Stimulated activated naive CD4-positive, alpha-beta T cell (primary cell): ENCODE data around the gene CEND1.
A peak's percentile ranks its signal among the peaks of the same experiment; 100 is the strongest.

Experiments
- DNase-seq, 6 experiments: peaks; one replicate each; lab custom pipeline; 2025; lab: John Stamatoyannopoulos, UW

The CEND1 gene

DNA sequence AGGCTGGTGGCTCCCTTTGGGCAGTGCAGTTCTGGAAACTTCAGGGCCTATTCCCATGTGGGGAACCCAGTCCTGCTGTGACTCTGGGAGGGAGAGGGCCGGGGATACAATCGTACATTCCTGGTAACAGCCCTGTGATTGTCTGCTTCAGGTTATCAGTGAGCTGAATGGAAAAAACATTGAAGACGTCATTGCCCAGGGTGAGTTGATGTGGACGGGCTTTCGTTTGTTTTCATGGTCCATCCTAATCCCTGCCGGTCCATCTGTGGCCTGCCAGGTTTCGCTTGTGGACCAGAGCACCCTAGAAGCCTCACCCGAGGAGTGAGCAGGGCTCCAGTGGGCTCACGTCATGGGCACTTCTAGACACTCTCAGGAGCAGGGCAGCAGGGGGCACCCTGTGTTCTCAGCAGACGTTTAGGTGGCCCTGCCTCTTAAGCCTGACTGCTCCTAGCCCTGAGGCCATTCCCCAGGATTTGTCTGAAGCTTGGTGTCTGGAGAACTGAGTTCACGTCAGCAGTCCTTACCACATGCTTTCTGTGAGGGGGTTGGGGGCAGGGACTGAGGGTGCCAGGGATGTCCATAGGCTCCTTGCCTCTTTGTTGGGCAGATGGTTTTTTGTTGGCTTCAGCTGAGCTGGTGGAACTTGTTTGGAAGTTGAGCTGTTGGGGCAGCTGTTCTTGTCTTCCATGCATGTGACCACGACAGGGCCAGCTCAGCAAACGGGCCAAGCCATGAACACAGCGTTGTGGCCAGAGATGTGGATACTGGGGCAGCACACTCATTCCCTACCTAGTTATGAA is 21.8 kb upstream of the CEND1 start:
- no peak for DNase-seq

DNA sequence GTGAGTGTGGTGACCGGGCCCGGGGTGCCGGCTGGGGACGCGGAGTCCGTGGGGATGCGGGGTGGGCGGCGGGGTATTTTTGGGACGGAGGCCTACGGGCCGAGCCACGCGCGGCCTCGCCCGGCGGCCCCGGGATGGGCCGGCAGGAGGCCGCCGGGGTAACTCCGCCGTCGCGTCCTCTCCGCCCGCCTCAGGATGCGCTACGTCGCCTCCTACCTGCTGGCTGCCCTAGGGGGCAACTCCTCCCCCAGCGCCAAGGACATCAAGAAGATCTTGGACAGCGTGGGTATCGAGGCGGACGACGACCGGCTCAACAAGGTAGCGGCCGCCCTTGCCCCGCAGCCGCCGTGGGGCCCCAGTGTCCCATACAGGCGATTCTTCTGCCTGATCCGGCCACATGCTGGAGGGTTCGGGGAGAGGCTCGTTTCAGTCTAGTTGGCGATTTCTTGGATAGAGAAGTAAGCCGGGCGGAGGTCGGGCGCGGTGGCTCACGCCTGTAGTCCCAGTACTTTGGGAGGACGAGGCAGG is 20.2 kb upstream of the CEND1 start:
- DNase-seq = no peak

DNA sequence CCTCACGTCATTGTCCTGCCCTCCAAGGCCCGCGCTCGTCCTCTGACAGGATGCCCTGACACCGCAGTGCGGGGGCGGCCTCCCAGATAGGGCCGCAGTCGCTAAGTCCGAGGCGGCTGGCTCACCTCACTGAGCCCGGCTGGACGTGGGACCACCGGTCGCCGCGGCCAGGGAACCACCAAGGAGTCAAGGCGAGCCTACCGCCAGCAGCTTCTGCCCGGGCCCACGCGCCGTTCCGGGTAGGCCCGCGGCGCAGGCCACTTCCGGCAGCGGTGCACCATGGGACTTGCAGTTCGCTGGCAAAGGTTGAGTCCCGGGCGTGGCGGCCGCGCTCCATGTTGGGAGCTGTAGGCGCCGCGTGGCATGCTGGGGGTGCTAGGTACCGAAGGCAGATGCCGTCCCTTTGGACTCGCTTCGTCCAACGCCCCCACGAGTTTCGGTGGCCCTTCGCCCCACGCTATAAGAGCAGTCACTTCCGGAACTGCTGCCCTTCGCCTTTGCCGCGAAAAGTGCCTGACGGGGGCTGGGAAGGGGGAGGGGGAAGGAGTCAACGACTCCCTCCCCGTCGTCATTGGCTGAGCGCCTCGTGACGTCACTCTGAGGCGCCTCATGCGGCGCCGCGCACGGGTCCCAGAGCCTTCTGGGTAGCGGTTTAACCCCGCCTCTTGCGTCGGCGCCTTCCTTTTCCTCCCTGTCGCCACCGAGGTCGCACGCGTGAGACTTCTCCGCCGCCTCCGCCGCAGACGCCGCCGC is 19.6 kb upstream of the CEND1 start, which contains the start of gene RPLP2:
Gene RPLP2 (plus strand): TSS at position 681 of the 753 bp plus-strand sequence. CDS start 268 bp downstream, outside the sequence.
- DNase-seq = peak; percentile 93 to 100 (median 98)

DNA sequence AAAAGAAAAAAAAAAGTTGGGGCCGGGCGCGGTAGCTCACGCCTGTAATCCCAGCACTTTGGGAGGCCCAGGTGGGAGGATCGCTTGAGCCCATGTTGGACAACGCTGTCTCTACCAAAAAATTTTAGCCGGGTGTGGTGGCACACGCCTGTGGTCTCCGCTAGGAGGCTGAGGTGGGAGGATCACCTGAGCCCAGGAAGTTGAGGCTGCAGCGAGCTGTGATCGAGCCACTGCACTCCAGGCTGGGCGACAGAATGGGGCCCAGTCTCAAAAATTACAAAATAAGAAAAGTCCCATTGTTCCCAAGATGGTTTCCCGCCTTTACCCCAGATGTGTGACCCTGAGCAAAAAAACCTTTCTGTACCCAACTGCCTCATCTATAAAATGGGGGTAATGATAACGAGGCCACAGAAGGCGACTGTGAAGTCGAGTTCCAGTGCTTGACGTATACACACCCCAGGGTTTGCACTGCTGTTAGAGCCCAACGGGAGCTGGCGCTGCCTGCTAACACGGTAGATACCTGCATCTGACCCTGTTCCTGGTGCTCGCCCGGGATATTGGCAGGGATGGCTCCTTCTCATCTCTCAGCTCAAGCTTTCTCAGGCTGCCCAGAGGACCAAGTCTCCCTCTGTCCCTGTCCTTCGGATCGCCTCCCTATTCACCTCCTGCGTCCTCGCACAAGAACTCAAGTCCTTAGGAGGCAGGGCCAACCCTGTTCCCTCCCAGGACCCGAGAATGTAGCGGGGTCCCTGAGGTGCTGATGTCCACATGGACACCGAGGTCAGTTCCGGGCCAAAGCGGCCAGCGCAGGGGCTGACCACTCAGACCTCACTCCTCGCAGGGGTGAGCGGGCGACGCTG is 18.8 kb upstream of the CEND1 start:
- DNase-seq = no peak

DNA sequence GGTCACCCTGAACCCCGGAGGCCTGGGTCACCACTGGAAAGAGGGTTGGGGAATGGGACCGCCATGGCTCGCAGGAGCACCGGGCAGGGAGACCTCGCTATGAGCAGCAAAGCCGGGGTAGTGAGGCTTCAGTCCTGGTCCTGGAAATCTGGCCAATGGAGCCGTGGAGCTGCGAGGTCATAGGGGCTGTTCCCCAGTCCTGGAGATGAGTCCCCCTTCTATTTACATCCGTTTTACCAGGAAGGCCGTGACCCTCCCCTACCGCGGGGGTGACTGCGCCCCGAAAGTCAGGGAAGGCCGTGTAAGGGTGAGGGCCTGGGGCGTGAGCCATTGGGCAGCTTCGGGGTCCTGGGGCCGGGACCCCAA is 14.7 kb upstream of the CEND1 start:
- DNase-seq = no peak

DNA sequence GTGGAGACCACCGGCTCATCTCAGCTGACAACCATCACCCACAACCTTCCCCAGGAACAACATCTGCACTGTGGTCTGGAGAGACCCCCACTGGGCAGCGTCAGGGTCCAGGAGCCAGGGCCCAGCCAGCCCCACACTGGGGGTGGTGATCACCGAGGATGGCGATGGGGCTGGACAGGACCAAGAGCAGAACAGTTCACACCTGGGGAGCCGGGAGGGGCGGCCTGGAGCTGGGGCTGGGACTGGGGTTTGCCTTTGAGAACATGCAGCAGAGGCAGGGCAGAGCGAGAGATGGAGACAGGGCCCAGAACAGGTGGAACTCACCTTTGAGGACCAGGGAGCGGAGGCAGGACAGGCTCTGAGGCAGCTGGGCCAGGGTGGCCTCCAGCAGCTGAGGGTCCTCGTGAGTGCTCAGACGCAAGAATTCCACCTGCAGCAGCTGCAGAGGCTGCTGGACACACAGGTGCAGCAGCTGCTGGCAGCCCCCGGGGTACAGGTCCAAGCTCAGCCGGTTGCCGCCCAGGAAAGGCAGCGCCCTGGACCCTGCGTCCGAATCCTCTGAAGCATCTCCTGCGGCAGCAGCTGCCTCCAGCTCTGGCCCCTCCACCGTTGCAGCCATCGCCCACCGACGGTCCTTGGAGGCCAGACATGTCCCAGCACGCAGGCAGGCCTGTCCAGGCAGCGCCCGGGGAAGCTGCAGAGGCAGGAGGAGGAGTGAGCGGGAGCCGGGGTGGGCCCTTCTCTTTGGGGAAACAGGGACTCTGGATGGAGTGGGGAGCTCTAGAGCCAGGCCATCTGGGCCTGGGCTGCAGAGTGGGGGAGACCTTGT is 14.1 kb upstream of the CEND1 start:
- no peak for DNase-seq

DNA sequence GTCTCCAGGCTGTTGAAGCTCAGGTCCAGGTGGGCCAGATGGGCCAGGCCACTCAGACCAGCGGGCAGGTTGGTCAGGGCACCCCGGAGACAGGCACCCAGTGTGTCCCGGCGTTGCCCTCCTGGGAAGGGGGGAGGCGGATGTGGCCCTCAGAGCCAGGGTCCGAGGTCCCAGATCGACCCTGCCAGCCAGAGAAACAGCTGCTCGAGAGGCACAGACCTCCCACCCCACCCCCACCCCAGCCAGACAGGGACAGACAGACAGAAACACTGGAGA is 13.5 kb upstream of the CEND1 start:
- no peak for DNase-seq

DNA sequence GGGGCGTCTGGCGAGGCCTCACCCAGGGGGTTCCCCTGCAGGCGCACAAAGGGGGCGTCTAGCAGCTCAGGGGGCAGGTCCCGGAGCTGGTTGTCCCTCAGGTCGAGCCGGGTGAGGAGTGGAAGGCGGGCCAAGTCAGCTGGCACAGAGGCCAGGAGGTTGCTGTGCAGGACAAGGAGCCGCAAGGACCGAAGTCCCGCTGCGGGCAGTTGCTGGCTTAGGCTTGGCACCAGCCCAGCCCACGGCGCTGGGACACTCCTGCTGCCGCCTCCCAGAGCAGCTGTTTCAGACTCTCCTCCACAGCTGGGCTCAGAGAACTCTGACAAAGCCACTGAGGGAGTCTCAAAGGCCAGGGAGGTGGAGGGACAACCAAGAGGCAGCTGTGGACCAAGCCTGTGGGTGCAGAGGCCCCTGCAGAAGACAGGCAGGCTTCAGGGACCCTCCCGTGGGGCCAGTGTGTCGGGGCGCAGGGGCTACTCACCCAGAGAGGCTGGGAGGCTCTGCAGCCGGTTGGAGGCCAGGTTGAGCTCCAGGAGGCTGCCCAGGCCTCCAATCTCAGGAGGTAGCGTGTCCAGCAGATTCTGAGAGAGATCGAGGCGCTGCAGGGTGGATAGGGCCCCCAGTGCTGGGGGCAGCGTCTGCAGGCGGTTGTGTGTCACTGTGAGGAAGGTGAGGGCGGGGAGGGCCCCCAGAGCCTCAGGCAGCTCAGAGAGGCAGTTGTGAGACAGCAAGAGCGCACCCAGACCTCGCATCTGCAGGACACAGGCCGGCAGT is 13.0 kb upstream of the CEND1 start:
- DNase-seq = no peak

DNA sequence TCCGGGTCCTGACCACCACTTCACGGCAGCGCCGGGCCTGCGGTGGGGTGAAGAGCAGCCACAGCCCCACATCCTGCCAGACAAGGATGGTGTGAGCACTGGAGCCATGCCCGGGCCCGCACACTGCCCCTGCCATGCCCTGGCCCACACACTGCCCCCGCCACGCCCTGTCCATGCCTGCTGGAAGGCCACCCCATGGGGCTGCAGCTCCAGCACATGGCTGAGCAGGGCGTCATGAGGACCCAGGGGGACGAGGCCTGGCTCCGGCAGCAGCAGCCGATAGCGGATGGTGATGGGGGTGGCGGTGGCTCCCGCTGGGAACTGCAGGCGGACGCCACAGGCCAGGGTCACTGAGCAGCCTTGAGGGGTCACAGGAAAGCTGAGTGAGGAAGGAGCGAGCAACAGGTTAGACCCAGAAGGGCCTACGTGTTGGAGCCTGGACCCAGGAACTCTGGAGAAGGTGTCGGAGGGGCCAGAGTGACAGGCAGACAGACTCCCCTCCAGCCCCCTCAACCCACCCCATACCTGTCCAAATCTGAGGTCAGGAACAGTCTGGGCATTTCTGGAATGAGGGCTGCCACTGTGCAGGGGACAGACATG is 12.2 kb upstream of the CEND1 start:
- DNase-seq = no peak

DNA sequence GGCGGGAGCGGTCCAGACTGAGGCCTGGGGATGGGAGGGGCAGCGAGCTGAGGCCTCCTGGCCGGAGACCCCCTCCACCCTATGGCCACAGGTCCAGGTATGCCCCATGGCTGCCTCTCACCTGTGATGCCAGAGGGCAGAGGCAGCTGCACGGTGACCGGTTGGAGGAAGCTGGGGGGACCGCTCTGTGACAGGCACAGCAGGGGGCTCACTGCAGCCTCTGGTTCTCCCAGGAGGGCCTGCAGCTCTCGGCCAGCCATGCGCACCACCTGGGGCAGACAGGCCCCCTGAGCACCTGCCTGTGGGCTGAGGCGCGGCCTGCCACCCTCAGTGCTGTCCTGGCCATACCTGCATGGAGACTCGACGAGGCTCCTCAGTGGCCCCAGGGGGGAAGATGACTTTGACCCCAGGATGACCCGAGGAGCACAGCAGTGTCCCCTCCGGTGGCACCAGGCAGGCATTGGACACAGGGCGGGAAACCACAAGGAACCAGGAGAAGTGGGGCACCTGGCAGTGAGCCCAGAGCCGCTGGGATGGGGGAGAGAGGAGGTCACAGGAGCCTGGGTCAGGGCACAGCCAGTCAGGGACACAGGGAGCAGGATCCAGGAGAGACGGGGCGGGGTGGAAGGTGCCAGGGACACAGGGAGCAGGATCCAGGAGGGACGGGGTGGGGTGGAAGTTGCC is 11.3 kb upstream of the CEND1 start:
- no peak for DNase-seq

DNA sequence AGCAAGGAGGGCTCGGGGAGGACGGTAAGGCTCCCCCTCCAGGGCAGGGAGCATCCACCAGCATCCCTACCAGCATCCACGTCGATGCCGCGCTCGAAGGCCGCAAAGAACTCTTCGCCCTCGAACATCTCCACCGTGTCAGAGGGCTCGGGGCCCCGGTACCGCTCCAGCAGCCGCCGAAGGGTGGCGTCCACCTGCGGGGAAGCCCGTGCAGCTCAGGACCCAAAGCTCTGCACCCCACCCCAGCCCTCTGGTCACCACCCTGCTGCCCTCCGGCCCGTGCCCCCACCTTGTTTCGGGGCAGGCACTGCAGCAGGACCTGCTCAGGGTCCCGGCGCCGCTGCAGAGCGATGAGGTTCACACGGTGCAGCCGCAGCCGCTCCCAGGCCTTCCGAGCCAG is 10.6 kb upstream of the CEND1 start:
- no peak for DNase-seq

DNA sequence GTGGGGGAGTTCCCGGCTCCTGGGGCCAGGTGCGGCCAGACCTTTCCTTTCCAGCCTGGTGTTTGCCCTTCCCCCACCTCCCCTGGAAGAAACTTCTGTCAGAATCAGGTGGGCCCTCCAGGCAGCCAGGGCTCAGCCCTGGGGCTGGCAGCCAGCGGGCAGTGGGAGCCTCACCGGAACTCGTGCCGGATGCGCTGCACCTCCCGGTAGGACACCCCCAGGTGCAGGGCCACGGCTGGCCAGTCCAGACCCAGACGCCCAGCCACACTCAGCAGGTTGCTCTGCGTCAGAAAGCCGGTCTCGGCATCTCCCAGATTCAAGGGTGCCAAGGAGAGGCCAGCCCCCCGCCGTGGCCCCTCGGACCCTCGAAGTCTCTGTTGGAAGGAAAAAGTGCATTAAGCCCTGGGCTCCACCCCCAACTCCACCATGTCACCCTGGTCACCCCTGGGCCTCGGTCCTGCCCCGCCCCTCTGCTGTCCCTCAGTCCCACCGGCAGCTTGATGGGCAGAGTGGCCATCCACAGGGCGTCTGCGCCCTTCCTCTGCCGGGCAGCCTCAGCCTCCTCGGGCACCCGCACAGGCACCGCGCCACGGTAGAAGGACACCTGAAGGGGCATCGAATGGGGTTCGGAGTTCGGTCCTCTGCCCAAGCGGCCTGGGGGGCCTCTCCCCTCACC is 9.9 kb upstream of the CEND1 start:
- DNase-seq = no peak

DNA sequence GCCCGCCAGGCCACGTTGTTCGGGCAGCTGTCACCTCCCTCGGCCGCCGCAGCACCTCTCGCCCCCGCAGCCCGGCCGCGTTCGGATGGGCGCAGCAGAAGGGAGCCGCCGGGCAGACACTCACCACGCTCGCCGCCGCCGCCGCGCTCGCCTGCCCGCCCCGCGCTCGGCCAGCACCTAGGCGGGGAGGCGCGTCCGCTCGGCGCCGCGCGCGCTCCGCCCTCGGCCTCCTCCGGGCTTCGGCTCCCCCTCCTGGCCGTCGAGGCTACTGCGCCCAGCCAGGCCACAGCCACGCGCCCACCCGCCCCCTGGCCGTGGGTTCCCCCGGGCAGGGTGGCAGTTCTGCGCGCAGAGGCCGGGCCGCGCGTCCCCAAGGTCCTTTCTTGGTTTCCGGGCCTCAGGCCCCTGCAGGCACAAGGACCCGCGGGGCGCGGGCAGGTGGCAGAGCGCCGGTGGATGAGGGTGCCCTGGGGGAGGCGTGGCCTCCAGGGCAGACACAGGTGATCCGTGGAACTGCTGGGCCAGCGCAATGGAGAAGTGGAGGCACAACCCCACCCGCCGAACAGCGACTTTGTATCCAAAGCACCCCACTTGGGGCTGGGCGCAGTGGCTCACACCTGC is 8.3 kb upstream of the CEND1 start, which contains the start of gene SLC25A22:
Gene SLC25A22 (minus strand): TSS at position 189 of the 621 bp plus-strand sequence. CDS start 3,275 bp downstream, outside the sequence.
- DNase-seq = peak; percentile 58 to 82 (median 76)

DNA sequence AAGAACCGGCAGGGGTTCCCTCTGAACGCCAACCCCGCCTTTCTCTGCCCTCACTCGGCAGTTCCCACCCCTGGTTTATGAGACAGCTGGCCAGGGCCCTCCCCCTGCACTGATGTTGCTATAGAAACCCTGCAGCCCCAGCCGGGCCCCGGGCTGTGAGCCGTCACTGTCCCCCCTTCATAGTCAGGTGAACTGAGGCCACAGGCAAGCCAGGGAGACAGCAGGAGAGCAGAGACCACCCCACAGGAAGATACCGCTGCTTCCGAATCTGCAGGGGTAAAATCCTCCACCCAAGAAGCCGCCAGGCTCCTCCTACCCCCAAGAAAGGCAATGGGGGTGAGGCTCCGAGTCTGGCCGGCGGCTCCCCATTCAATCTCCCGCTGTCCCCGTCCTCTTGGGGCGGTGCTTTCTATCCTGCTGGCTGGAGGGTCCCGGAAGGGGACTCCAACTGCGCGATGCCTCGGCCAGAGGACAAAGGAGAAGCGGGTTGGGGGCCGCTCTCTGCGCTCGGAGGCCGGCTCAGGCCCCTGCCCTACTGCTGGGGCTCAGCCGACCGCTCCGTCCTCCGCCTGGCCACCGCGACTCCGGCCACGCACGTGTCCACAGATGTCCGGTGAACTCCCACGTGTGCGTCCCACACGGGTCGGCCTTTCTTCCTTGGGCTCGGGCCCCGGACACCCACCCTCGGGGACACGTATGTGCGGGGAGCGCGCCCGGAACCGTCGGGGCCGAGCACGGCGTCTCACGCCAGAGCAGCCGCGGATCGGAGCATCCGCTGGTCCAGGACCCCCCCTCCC is 7.6 kb upstream of the CEND1 start:
- peak; percentile 62 to 81 (median 75) for DNase-seq

DNA sequence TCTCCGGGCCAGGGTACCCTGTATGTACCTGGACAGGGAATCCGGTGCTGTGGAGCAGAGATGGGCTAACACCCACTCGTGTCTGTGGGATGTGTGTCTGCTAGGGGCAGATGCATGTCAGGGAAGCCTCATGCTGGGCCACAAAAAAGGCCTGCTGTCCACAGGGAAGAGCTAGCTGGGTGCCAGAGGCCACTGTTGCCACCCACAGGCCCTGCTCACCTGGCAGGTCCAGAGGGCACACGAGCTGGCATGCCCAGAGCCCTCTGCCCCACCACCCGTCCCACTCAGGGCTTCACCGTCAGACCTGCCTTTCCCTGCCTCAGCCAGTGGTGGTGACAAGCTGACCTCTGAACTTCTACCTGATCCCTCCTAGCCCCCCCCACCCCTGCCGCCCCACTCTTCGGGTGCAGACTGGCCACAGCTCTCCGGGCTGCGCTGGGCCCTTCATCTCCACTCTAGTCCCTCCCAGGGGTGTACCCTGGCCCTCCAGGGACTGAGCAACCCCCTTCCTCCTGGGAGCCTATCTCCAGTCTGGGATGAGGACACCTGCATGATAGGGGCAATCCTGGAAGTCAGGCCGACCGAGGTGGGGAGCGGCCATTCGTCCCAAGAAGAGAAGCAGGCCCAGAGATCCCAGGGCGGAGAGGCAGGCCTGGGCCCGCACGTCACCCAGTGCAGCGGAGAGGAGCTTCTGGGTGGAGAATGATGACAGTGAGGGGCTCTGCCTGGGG is 6.8 kb upstream of the CEND1 start:
- no peak for DNase-seq

DNA sequence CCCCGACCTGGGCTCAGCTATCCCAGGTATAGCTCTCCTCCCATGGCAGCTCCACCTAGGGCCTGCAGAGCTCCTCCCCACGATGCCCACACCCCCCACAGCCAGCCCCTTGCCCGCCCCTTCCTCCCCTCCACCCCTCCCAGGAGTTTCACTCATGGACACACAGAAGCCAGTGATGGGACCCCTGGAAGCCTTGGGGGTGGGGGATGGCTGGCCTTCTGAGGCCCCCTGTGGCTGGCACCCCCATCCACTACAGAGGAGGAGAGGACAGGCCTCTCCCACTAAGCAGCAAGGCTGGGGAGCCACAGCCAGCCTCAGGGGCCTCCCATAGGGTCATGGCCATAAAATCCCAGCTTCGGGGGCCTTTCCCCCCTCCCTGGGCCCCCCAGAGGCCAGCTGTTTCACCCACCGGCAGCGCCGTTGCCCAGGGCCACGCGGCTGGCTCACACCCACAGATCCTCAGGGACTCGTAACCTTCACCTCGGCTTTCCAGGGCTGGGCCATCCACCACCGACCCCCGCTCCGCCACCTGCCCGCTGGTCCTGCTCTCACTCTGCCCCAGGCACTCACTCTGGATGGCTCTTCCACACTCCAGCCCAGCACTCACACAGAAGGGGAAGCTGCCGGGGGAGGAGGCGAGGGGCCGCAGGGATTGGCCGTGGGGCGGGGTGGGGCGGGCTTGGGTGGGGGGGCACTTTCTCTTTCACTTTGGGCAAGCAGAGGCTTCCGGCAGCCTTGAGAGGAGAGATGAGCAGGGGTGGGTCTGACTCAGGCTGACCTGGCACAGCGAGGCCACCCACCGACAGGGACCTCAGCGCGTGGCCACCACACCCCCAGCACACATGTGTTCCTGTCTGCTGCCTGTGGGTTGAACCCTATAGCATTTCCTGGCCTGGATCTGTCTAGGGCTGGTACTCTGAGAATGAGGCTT is 6.0 kb upstream of the CEND1 start:
- peak; percentile 69 to 84 (median 80) for DNase-seq
